NCI-H1436 treated with DMSO at 0.1 percent for 48 hours (cell line): Measurements from ENCODE around the gene GCDH.
A peak's percentile ranks its signal among the peaks of the same experiment; 100 is the strongest.
"Not testable (repeated sequence)": the region's sequence is repeated elsewhere in the genome, so short reads cannot be mapped to it uniquely, and the experiment has no call there.

Experiments used
- DNase-seq: peaks from one replicate; lab custom pipeline; 2025; lab: John Stamatoyannopoulos, UW

The GCDH gene

GRCh38 chr19:12907166-12907565, 16.2 kb downstream of the GCDH start:
- DNase-seq = no peak

DNA sequence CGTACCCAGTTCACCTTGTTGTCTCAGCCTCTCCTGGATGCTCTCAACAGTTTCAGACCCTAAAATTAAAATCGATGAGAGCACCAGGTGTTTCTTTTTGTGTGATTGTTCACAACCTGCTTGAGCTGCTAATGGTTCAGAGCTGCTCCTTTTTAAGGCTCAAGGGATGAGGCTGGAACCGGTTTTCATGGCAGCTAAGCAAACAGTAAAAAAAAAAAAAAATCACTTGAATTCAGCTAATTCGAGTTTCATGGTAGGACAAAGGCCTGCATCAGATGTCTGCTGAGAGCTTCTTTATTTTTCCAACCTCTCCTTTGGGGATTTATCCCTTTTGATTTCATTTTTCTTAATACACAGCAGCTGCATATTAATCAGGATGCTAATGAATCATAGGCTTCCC, 21.6 kb downstream of the GCDH start:
- DNase-seq = peak; percentile 95

- DNase-seq = peak; percentile 90
Observed at GRCh38 chr19:12913011-12913561, 22.1 kb downstream of the GCDH start.

- DNase-seq = peak; percentile 18
Observed at GRCh38 chr19:12913851-12914690, 23.1 kb downstream of the GCDH start.

DNA sequence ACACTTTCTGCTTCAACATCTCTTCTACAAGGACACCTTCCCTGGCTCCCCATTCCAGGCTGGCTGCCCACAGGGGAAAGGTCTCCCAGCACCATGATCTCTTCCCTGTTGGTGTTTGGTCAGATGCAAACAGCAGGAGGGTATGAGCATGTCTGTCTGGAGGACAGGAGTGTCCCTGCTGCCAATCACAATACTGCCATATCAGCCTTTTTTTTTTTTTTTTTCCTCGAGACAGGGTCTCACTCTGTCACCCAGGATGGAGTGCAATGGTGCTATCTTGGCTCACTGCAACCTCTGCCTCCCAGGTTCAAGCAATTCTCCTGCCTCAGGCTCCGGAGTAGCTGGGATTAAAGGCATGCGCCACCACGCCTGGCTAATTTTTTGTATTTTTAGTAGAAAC, 24.9 kb downstream of the GCDH start:
- DNase-seq = not testable (repeated sequence)

GRCh38 chr19:12918253-12918652, 27.3 kb downstream of the GCDH start:
- no peak for DNase-seq

DNA sequence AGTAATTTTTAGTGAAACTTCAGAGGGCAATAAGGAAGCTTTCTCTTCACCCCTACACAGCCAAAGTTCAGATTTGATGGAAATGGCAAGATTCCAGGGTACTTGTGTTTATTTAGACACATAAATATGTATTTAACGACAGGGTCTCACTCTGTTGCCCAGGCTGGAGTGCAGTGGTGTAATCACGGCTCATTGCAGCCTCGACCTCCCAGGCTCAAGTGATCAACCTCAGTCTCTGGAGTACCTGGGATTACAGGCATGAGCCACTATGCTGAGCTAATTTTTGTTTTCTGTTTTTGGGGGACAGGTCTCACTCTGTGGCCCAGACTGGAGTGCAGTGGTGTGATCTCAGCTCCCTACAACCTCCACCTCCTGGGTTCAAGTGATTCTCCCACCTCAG, 30.1 kb downstream of the GCDH start:
- no peak for DNase-seq

GRCh38 chr19:12922959-12923358, 32.0 kb downstream of the GCDH start:
- no peak for DNase-seq

- DNase-seq = no peak
Observed at GRCh38 chr19:12924621-12925310, 33.8 kb downstream of the GCDH start.

- DNase-seq = no peak
Observed at GRCh38 chr19:12930002-12930645, 39.2 kb downstream of the GCDH start.

DNA sequence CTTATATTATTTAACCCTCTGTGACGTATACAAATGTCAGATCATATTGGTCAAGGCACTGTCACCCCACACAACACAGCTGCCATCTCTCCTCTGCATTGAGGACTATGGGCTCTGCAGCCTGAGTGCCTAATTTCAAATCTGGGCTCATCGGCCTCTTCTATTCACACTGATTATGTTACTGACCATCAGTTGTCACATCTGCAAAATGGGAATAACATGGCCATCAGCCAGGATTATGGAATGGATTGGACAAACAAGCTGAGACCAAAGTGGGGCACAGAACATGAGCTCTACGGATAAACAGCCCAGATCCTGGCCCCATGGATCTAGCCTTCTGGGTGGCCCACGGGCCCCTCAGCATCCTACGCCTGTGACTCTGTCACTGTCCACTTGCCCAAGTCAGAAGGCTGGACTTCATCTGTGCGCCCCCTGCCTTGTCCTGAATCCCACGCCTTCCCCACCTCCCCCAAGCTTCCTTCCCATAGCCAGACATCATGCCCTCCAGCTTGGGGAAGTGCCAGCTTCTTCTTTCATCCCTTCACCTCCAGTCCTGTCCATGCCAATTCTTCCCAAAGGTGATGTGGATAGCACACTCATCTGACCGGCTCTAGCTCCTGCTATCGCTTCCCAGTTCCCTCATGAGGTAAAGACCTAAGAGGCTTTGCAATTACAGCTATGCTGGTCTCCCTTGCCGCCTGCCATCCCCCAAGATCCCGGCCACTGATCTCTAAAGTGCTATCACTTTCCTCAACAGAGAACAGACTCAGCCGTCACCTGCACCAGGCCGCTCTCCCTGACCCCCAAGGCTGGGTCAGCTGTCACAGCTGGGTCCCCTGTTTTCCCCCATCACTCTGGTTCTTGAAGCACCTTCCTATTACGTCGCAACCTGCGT, 41.7 kb downstream of the GCDH start:
- no peak for DNase-seq

DNA sequence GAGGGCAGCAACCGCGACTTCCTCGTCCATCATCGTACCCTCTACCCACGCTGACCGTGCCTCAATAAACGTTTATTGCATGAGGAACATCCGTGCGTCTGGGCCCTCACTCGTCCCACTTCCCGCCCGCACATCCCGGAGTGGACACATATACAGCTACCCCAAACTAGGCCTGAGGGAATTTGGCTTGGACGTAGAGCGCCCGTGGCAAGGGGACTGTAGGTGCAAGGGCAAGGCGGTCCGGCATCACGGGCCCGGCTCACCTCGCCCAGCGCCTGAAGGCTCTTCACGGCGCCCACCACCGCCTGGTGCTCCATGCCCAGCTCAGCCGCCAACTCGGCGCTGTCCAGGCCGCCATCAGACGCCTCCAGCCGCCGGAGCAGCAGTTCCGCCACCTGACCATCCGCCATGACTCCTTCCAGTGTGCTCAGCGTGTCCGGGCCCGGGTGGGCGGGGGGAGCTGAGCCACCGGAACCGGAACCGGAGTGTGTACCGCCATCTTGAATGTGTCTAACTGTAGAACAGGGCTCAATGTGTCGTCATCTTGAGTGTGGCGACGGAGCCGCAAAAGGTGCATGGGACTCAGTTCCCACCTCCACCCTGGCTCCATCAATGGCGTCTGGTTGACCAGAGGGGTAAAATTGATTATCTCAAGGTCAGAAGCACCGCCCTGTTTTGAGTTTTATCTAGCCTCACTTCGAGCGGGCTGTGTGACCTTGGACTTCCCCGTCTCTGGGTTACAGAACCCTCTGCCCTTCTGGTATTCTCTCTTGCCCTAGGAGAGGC, 42.5 kb downstream of the GCDH start, which contains the start of gene FARSA:
FARSA (minus strand) TSS at position 425 of the 786 bp plus-strand sequence; CDS start at position 410, 15 bp downstream.
- peak; percentile 62 for DNase-seq

GRCh38 chr19:12935071-12935470, 44.1 kb downstream of the GCDH start:
- no peak for DNase-seq

- no peak for DNase-seq
Observed at GRCh38 chr19:12936582-12936981, 45.6 kb downstream of the GCDH start.

- no peak for DNase-seq
Observed at GRCh38 chr19:12937093-12937926, 46.4 kb downstream of the GCDH start.

DNA sequence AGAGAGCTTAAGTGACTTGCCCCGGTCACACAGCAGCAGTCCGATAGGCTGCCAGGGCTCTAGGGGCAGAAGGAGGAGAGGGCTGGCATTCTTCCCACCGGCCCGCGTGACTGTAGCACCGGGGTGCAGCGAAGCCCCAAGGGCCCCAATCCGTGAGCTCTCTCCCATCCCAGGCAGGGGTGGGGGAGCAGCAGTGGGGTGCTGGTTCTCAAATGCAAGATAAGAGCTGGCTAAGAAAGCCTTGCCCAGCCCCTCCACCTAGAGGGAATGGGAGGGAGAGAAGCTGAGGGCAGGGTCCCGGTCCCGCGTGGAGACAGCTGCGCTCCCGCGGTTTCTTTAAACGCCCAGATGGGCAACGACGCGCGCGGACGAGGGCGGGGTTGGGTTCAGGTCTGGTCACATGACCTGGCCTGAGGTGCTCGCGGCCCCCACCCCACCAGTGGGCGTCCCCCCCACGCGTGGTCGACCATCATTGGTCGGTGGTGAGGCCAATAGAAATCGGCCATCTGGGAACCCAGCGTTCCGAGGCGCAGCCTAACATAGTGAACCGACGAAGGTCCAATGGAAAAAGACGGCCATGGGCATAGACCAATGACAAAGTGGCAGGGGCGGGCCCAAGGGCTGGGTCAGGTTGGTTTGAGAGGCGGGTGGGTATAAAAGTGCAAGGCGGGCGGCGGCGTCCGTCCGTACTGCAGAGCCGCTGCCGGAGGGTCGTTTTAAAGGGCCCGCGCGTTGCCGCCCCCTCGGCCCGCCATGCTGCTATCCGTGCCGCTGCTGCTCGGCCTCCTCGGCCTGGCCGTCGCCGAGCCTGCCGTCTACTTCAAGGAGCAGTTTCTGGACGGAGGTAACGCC, 47.2 kb downstream of the GCDH start, which contains the start of gene CALR:
CALR (plus strand) TSS at position 683 of the 852 bp plus-strand sequence; CDS start at position 754, 71 bp downstream.
- peak; percentile 98 for DNase-seq

DNA sequence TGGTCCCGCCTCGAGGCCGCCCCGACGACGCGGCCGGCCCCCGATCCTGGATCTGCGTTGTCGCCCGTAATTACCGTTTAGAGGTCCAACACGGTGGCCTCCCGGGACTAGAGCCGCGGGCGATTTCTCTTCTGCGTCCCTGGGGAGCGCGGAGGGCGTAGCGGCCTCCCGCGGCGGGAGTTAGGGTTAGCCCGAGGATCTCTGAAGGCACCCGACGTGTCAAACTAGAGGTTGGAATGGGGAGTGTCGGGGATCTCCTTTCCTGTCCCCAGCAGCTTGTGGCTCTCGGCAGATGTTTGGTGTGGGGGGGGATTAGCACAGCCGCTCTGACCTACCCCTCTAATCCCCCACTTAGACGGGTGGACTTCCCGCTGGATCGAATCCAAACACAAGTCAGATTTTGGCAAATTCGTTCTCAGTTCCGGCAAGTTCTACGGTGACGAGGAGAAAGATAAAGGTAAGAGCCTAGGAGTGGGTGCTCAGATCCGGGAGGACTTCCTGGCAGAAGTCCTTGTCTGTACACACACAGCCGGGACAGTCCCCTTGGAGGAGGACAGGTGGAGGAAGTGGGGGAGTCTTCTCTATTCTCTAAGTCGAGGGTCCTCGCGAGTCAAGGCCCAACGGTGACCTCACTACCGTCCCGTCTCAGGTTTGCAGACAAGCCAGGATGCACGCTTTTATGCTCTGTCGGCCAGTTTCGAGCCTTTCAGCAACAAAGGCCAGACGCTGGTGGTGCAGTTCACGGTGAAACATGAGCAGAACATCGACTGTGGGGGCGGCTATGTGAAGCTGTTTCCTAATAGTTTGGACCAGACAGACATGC, 48.0 kb downstream of the GCDH start:
- no peak for DNase-seq

DNA sequence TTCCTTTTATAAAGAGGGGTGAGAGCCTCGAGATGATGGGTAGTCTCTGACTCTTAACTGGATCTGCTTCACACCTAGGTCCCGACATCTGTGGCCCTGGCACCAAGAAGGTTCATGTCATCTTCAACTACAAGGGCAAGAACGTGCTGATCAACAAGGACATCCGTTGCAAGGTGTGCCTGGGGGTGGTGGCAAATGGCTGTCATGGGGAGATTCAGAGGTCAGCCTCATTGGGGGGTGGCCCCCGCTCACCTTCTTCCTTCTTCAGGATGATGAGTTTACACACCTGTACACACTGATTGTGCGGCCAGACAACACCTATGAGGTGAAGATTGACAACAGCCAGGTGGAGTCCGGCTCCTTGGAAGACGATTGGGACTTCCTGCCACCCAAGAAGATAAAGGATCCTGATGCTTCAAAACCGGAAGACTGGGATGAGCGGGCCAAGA, 49.0 kb downstream of the GCDH start:
- no peak for DNase-seq
